NCI-H2171 treated with DMSO at 0.1 percent for 48 hours (cell line): ENCODE measurements around the gene DFFB.
"Not testable (repeated sequence)": the region's sequence is repeated elsewhere in the genome, so short reads cannot be mapped to it uniquely, and the experiment has no call there.

Experiments used
- DNase-seq: peaks from one replicate; lab custom pipeline; 2025; lab: John Stamatoyannopoulos, UW

Gene DFFB

GRCh38 chr1:3910049-3910731, 52.9 kb downstream of the DFFB start:
- DNase-seq, result peak; percentile 68

GRCh38 chr1:3910857-3911845, 53.9 kb downstream of the DFFB start:
- peak; percentile 91 for DNase-seq

GRCh38 chr1:3911981-3912808, 54.9 kb downstream of the DFFB start:
- no peak for DNase-seq

GRCh38 chr1:3912809-3913685, 55.8 kb downstream of the DFFB start:
- peak; percentile 6 for DNase-seq

GRCh38 chr1:3914331-3914851, 57.1 kb downstream of the DFFB start:
- no peak for DNase-seq

- DNase-seq, result no peak
Observed at GRCh38 chr1:3914911-3915310, 57.6 kb downstream of the DFFB start.

- no peak for DNase-seq
Observed at GRCh38 chr1:3915551-3916121, 58.4 kb downstream of the DFFB start.

- no peak for DNase-seq
Observed at GRCh38 chr1:3917761-3918160, 60.5 kb downstream of the DFFB start.

GRCh38 chr1:3918359-3918758, 61.1 kb downstream of the DFFB start:
- DNase-seq, result not testable (repeated sequence)

GRCh38 chr1:3918966-3919611, 61.8 kb downstream of the DFFB start:
- DNase-seq, result no peak

GRCh38 chr1:3919706-3920105, 62.4 kb downstream of the DFFB start:
- no peak for DNase-seq

GRCh38 chr1:3921765-3922164, 64.5 kb downstream of the DFFB start:
- DNase-seq, result no peak

- DNase-seq, result no peak
Observed at GRCh38 chr1:3922201-3922725, 65.0 kb downstream of the DFFB start.

GRCh38 chr1:3922851-3923250, 65.6 kb downstream of the DFFB start:
- no peak for DNase-seq

- no peak for DNase-seq
Observed at GRCh38 chr1:3923378-3924185, 66.3 kb downstream of the DFFB start.

- DNase-seq, result peak; percentile 78
Observed at GRCh38 chr1:3924186-3924824, 67.0 kb downstream of the DFFB start.

GRCh38 chr1:3924825-3925220, 67.5 kb downstream of the DFFB start:
- peak; percentile 99 for DNase-seq

GRCh38 chr1:3925256-3925655, 68.0 kb downstream of the DFFB start:
- no peak for DNase-seq
